ENCODE measurements around the gene RPL37.
"Not testable (repeated sequence)": the region's sequence is repeated elsewhere in the genome, so short reads cannot be mapped to it uniquely, and the experiment has no call there.

- TF ChIP-seq EGR1 (IDR thresholded peaks at IDR 0.05; ENCODE audit: low read depth); CTCF (IDR thresholded peaks at IDR 0.05 in 2 of 3, conservative IDR thresholded peaks at IDR 0.05 in 1 of 3; ENCODE audit: borderline replicate concordance in 1 of 3, insufficient read depth in 1 of 3, low read depth in 2 of 3, low read length in 2 of 3); REST (IDR thresholded peaks at IDR 0.05; ENCODE audit: low read depth); YY1 (IDR thresholded peaks at IDR 0.05; ENCODE audit: extremely low read depth, insufficient replicate concordance, low read depth, low read length); POLR2AphosphoS5 (IDR thresholded peaks at IDR 0.05; ENCODE audit: low read depth, low read length): not testable (repeated sequence)
Measured at GRCh38 chr5:40788941-40789340, 46.1 kb downstream of the RPL37 start.
